Measurements from ENCODE around the gene FBXO46.

The FBXO46 gene

GRCh38 chr19:45660636-45661035 is 70.1 kb downstream of the FBXO46 start:
- Histone ChIP-seq H3K4me3 (ENCODE audit: low read length) (no peak overlapping the region), H3K4me1 (ENCODE audit: control insufficient read depth, insufficient read depth, low read length) (no peaks in the 10 kb centered on the region), H3K27me3 (ENCODE audit: control insufficient read depth, insufficient read depth, low read length) (no peaks in the 10 kb centered on the region), H3K36me3 (ENCODE audit: control insufficient read depth, insufficient read depth, low read length) (no peaks in the 10 kb centered on the region), H3K27ac (ENCODE audit: low read depth, low read length) (no peak overlapping the region), H3K9ac (ENCODE audit: low read length) (no peak overlapping the region)
